LHCN-M2 (cell line): ENCODE measurements around the gene PNCK. TPM values are rescaled to one million over a fixed set of nuclear protein-coding genes. Genes with fewer than 3 reads are reported as not detected.

ENCODE experiments used
- DNase-seq: peaks from one replicate; pipeline ENCODE4 v3.0.0-alpha.2; 2012; ENCODE audit warnings: low read depth
- total RNA-seq: library from RNA; depleted of rRNA; stranded (reverse); fragments of >200 nt; gene quantifications from 2 replicates; pipeline ENCODE4 v1.2.3, GENCODE V29; 2014; rRNA removed

The PNCK gene
- total RNA-seq, 1 experiment from 2014 or later, result not detected

DNA sequence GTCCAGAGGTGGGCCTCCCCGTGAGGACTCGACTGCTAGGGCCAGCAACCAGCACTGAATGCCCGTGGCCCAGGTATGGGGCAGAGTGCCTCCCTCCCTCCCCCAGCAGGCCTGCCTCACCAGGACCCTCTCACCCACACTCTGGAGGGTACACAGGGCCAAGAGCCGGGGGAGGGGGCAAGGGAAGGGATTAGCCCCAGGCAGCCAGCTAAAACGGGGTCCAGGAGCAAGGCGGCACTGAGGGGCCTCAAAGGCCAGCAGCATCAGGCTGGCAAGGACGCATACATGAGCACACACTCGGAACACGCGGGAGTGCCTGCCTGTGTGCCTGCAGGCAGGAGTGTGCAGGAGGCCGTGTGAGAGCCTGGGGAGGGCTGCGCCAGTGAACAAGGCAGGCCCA is 44.9 kb downstream of the PNCK start:
- no peak for DNase-seq

DNA sequence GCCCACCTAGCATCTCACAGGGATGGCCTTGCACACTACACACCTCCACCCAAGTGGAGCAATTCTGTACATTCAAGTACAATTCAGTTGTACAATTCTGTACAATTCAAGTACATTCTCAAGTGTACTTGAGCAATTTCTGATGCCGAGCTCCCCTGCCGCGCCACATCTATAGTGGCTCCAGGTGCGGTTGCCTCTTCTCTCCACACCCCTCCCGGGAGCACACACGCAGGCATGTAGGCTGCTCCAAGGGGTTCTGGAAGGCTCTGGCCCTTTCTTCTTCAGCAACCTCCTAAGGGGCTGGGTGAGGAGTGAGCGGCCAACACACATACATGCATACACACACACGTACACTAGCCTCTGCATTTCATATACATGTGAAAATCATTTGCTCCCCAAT is 45.5 kb downstream of the PNCK start:
- no peak for DNase-seq

DNA sequence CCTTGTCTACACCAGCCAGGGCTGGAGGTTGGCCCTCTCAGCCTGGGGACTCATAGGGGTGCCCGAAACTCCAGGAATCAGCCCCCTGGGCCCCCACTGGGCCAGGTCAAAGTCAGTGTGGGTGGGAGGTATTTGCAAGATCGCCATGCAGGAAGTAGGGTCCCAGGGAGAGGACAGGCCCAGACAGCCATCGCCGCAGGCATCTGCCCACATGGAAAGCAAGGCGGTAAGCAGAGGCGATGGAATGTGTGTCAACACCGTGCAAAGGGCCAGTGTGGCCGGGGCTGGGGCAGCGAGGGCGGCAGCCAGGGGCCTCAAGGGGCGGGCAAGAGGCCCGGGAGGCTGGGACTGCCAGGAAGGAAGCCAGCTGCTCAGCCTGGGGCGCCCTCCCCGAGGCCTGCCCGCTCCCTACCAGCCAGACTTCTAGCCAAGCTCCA is 45.9 kb downstream of the PNCK start:
- no peak for DNase-seq

DNA sequence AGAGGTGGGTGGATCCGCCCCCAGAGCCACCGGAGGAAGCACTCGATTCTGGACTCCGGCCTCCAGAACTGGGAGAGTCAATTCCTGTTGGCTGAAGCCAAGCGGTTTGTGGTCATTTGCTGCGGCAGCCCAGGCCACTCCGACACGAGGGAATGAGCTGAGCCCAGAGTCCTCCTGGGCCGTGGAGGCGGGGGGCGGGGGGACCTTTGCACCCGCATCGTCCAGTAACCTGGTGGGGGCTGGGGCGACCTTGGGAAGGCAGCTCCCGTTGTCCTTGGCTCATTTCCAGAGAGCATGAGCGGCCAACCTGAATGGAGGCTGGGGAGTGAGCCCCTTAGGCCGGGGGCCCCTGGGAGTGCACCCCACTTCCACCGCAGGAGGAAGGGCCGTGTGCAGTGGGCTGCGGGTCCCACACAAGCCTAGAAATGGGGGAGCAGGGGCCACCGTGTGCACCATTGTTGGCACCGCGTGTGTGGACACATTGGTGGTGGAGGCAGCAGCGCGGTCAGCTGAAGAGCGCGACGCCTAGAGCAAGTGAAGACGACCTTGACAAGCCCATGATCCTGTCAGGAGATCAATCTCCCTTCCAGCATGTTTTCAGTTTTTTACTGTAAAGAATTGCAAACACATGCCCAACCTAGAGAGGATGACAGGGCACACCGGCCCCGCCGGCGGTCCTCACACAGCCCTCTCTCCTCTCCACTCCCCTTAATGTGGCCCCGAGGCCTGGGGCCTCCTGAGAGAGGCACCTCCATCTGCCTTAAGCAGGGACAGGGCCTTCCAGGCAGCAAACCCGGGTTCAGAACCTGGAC is 46.5 kb downstream of the PNCK start:
- no peak for DNase-seq

DNA sequence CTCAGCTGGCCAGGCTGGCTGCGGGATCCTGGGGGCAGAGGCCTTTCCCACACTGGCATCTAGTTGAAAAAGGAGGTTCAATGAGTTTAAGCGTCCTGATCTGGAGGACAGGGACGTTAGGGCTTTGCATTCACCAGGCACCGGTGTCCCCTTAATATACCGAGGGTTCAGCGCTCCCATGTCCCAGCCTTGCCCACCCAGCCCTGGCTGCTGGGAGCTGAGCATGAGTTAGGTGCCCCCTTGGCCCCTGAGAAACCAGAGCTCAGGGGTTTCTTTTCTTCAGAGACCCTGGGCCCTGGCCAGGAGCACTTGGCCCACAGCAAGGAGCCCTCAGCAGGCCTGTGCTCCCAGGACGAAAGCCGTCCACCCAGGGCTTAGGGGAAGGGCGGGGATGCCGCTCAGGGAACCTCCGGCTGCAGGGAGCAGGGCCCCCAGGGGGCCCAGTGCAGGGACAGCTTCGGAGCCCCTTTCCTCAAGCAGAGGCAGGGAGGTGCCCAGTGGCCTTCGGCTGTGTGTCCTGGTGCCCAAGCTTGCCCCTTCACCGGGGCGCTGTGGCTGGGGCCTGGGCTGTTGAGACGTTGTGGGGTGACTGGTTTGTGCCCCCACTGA is 47.5 kb downstream of the PNCK start:
- DNase-seq, result no peak

DNA sequence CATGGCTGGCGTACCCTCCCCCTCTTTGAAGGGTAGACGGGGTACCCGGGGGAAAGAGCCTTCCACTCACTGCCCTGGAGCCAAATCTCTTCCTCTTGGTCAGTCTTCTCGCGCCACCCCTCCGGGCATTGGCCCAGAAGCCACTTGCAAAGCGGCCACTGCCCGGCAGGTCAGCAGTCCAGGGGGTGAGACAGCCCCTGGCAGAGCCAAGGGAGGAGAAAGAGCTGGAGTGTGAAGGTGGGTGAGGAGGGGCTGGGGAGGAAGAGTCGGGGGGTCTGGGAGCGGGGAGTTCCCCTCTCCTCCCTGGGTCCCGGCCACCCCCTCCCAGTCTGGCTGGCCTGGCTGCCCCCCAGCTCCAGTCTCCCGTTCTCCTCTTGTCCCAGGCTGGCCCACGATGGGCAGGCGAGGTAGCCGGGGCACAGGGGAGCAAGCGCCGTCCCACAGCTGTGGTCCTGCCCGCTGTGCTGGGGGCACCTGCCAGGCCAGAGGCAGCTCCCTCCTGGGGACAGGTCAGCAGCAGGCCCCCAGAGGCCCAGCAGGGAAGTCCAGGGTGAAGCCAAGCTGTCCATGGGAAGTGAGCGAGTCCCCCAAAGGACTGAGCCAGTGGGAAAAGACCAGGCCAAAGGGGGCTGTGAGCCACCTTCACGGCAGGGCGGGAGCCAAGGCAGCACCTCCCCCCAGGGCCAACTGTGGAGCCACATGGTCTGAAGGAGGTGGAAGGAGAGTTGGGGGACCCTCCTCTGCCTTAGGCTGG is 48.2 kb downstream of the PNCK start:
- DNase-seq, result no peak

DNA sequence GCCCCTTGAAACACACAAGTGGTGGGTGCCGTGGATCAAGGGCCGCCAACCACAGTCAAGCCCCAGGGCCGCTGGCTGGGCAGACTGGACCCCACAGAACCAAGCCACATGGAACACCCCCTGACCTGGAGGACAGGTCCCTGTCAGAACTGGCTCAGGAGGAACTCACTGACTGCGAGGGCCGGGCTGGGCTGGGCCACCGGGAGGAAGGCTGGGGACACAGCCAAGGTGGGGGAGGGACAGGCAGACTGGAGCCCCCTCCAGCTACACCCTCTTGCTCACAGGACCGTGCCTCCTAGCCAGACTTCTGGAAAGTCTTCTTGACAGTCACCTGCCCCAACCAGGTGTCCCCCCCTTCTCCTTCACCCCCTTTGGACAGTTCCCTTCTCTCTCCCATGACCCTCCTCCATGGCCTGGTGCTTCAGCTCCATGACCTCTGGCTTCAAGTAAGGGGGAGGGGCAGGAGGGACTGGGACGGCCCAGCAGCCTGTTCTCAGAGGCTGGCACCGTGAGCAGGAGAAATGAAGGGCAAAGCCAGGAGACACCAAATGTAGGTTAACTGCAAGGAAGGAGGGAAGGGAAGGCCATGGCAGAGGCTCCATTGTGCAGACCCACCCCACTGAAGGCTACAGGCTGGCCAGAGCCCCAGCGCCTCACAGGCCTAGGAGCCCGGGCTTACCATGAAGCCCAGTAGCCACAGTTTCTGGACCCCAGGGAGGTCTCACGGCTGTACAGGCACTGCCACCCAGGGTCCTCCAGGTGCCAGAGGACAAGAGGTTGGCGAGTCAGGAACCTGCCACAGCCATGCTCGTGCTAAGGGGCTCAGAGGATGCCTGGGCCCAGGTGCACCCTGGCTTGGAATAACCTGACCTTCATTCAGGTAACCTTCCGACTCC is 49.2 kb downstream of the PNCK start:
- no peak for DNase-seq

DNA sequence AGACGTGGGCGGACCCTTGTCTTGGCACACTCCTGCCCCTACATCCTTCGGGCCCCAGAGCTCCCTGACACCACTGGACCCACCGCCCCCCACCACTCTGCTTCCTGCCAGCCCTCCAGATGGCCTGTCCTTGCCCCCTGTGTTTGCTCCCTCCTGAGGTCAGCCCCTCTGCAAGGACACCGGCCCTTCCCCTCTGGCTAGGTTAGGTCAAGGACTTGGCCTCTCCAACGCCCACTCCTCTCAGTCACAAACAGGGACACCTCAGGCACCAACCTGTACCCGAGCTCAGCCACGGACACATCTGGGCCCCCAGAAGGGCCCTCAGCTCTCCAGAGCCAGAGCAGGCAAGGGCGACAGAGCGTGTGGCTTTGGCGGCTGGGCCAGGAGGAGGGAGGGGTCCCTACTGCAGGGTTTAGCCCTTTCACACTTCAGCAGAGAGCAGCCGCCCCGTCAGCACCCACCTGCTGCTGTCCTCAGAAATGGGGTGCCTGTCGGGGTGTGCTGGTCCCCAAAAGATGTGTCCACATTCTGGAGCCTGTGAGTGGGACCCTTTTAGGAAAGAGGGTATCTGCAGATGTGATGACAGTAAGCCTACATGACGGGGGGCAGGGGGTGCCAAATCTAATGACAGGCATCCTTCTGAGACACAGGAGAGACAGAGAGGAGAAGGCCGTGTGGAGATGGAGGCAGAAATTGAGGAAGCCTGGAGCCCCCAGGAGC is 50.1 kb downstream of the PNCK start:
- no peak for DNase-seq

DNA sequence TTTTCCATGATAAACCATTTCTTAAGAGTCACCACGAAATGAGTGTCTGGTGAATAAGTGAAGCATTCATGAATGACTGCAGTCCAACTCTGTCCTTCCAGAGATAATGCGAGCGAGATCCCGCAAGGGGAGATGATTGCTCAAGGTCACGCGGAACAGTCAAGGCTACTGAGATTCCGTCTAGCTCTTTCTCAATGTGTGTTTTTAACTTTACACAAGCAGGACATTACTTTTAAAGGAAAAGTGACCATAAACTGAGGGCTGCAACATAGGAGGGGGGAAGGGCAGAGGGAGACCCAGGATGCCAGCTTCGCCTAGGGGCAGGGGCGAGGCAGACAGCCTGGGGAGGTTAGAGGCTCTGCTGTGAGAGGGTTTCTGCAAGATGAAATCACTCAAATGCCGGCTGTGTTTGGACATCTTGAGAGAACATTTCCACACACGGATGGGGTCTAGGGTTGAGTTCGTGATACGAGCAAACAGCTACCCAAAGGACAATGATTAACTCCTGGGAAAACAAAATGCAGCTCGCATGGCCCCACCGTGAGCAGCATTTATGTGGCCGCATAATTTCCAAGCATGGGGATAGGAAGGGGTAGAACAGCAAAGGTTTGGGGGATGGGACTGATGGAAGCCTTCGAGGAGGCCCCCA is 50.8 kb downstream of the PNCK start:
- no peak for DNase-seq

DNA sequence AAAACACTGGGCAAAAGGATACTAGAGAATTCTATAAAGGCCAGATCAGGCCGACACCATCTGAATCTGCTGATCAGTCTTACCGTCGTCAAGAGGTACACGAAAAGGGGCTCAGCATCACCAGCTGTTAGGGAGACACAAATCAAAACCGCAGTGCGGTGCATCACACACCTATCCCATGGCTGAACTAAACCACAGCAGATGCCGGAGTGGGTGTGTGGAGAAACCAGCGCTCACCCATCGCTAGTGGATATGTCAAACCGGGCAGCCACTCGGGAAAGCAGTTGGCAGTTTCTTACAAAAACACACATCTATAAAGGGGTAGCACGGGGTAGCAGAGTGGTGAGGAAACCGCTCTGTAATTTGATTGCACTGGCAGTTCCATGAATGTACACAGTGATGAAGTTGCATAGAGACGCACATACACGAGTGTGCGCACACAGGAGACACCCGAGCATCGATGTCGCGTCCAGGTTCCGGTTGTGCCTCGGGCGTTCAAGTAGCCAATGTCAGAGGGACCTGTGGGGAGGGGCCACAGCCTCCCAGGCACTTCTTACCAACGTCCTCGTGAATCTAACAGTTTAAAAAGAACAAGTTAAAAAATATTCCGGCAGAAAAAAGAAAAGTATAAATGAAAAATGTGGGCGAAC is 51.5 kb downstream of the PNCK start:
- no peak for DNase-seq

DNA sequence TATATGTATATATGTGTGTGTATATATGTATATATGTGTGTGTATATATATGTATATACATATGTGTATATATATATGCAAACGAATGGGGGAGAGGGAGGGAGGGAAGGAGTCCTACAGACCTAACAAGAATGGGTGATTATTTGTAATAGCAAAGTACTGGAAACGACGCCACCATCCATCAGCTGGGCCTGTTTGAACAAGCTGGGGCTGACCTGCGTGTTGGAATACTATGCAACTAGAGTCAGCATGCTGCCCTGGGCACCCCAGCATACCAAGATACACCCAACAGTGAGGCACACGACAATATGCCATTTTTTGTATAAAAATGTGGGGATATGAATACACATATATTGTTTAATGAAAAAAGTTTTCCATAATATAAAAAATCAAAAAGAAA is 53.0 kb downstream of the PNCK start:
- DNase-seq, result no peak

Other genes with a start within 250 kb of the PNCK start
- 0.90 and 2.3 TPM in 2 replicates for gene TREX2, start 227.8 kb downstream of the PNCK start, total RNA-seq
- 29.3 and 52.6 TPM in 2 replicates for gene HAUS7, start 203.2 kb downstream of the PNCK start, total RNA-seq
- gene BGN, start 178.8 kb downstream of the PNCK start, total RNA-seq, result not detected in 2 replicates
- gene ATP2B3, start 156.2 kb downstream of the PNCK start, total RNA-seq, result not detected in 2 replicates
- gene CCNQ, start 74.7 kb downstream of the PNCK start, total RNA-seq, result 35.3 and 40.1 TPM in 2 replicates
- not detected in 2 replicates for gene DUSP9, start 26.6 kb downstream of the PNCK start, total RNA-seq
- gene SLC6A8, start 14.1 kb upstream of the PNCK start, total RNA-seq, result 10.2 and 13.7 TPM in 2 replicates
- 138 and 211 TPM in 2 replicates for gene BCAP31, start 50.6 kb upstream of the PNCK start, total RNA-seq
- 25.8 and 30.5 TPM in 2 replicates for gene ABCD1, start 51.0 kb upstream of the PNCK start, total RNA-seq
- gene PLXNB3, start 90.4 kb upstream of the PNCK start, total RNA-seq, result 5.0 and 9.7 TPM in 2 replicates
- 0.45 and 1.3 TPM in 2 replicates for gene SRPK3, start 107.2 kb upstream of the PNCK start, total RNA-seq
- 83.6 and 86.6 TPM in 2 replicates for gene IDH3G, start 120.6 kb upstream of the PNCK start, total RNA-seq
- 201 and 222 TPM in 2 replicates for gene SSR4, start 120.9 kb upstream of the PNCK start, total RNA-seq
- 1.2 and 1.7 TPM in 2 replicates for gene PDZD4, start 156.7 kb upstream of the PNCK start, total RNA-seq
- 0.29 and 2.1 TPM in 2 replicates for gene L1CAM, start 212.4 kb upstream of the PNCK start, total RNA-seq
- not detected in 2 replicates for gene AVPR2, start 230.9 kb upstream of the PNCK start, total RNA-seq